ENCODE data around the gene ZNF253.

GRCh38 chr19:19821366-19821951 lies 44.2 kb upstream of the ZNF253 start, which contains the start of gene ZNF506:
- TF ChIP-seq CTCF (IDR thresholded peaks at IDR 0.05) (peak in 2 of 6 experiments; percentile 5 to 12), EP300 (IDR thresholded peaks at IDR 0.05) (peak in 1 of 4 donors; percentile 3), POLR2AphosphoS5 (IDR thresholded peaks at IDR 0.05) (peak; percentile 96 to 98), POLR2A (IDR thresholded peaks at IDR 0.05) (peak; percentile 81 to 92 (median 88))

Data from upper lobe of left lung (tissue), 4 donors.